Measurements from ENCODE around the gene WWTR1. TPM values are rescaled to one million over a fixed set of nuclear protein-coding genes. Genes with fewer than 3 reads are reported as not detected.

WWTR1 gene
- total RNA-seq, 4 donors from 2014 or later = 11.3 to 30.7 (median 17.6) TPM

GRCh38 chr3:149592758-149593240 is 65.0 kb downstream of the WWTR1 start:
- peak; percentile 94 to 96 for ATAC-seq
- in situ Hi-C loops (cut with MboI; ENCODE audit: low sequenced_read_pairs in 4 of 4) = loop anchor here in 1 of 4 donors (10.0 kb wide), 1 partner anchor 62 kb away; the partner anchor contains the start of gene WWTR1

GRCh38 chr3:149590691-149591441 is 67.0 kb downstream of the WWTR1 start:
- TF ChIP-seq CTCF (IDR thresholded peaks at IDR 0.05 in 4 of 5, conservative IDR thresholded peaks at IDR 0.05 in 1 of 5) (no peak), POLR2A (IDR thresholded peaks at IDR 0.05) (no peak)
- H3K4me1 ChIP-seq = peaks cover 49 to 60% of the 10 kb centered on the region in 2 donors
- no peaks in the 10 kb centered on the region for H3K27me3 ChIP-seq
- DNase-seq = no peak
- intact Hi-C loops (cut with DNase I; ENCODE audit: low total_unique reads) (no loop called here), in situ Hi-C loops (cut with MboI; ENCODE audit: low sequenced_read_pairs in 4 of 4) (loop anchor here in 1 of 4 donors (10.0 kb wide), 1 partner anchor 64 kb away; the partner anchor contains the start of gene WWTR1)
- no peaks in the 10 kb centered on the region for H3K36me3 ChIP-seq
- H3K4me3 ChIP-seq = no peak overlapping the region
- no peak for ATAC-seq
- H3K9me3 ChIP-seq = no peaks in the 10 kb centered on the region
- peak overlapping the region; percentile 28 to 85 (median 74) for H3K27ac ChIP-seq

More at GRCh38 chr3:149592758-149593240, 65.0 kb downstream of the WWTR1 start:
- TF ChIP-seq POLR2A (IDR thresholded peaks at IDR 0.05) = no peak
- TF ChIP-seq CTCF (IDR thresholded peaks at IDR 0.05 in 4 of 5, conservative IDR thresholded peaks at IDR 0.05 in 1 of 5) = no peak
- Histone ChIP-seq H3K4me3 (peak overlapping the region in 2 of 4 donors; percentile 6 to 29), H3K27me3 (no peaks in the 10 kb centered on the region), H3K36me3 (no peaks in the 10 kb centered on the region), H3K9me3 (no peaks in the 10 kb centered on the region), H3K27ac (peak overlapping the region; percentile 72 to 85 (median 82)), H3K4me1 (peaks cover 53 to 62% of the 10 kb centered on the region in 2 donors)
- intact Hi-C loops (cut with DNase I; ENCODE audit: low total_unique reads) = loop anchor here (1.0 kb wide), 1 partner anchor 65 kb away; no protein-coding TSS in a partner anchor
- peak; percentile 65 to 76 for DNase-seq

GRCh38 chr3:149589332-149589731 is 68.5 kb downstream of the WWTR1 start:
- no peak for DNase-seq
- TF ChIP-seq CTCF (IDR thresholded peaks at IDR 0.05 in 4 of 5, conservative IDR thresholded peaks at IDR 0.05 in 1 of 5) = no peak
- TF ChIP-seq POLR2A (IDR thresholded peaks at IDR 0.05) = no peak
- Histone ChIP-seq H3K36me3 (no peaks in the 10 kb centered on the region), H3K4me3 (no peak overlapping the region), H3K4me1 (peaks cover 49 to 62% of the 10 kb centered on the region in 2 donors), H3K27ac (peak overlapping the region; percentile 47 to 85 (median 68)), H3K9me3 (no peaks in the 10 kb centered on the region), H3K27me3 (no peaks in the 10 kb centered on the region)
- in situ Hi-C loops (cut with MboI; ENCODE audit: low sequenced_read_pairs in 4 of 4) = no loop called here
- no peak for ATAC-seq
- intact Hi-C loops (cut with DNase I; ENCODE audit: low total_unique reads) = no loop called here

- TF ChIP-seq CTCF (IDR thresholded peaks at IDR 0.05 in 4 of 5, conservative IDR thresholded peaks at IDR 0.05 in 1 of 5) = no peak
- no peak for TF ChIP-seq POLR2A (IDR thresholded peaks at IDR 0.05)
- Histone ChIP-seq H3K27me3 (no peaks in the 10 kb centered on the region), H3K27ac (peak overlapping the region; percentile 47 to 85 (median 68)), H3K36me3 (no peaks in the 10 kb centered on the region), H3K4me1 (peaks cover 47 to 66% of the 10 kb centered on the region in 2 donors), H3K4me3 (no peak overlapping the region), H3K9me3 (no peaks in the 10 kb centered on the region)
- intact Hi-C loops (cut with DNase I; ENCODE audit: low total_unique reads) (no loop called here), in situ Hi-C loops (cut with MboI; ENCODE audit: low sequenced_read_pairs in 4 of 4) (no loop called here)
- DNase-seq (peak; percentile 56 to 66), ATAC-seq (peak; percentile 57 to 76)
Measured at GRCh38 chr3:149588909-149589308, 68.9 kb downstream of the WWTR1 start.
